ENCODE results near the gene PNMA1.

- TF ChIP-seq CTCF (IDR thresholded peaks at IDR 0.05 in 2 of 3, conservative IDR thresholded peaks at IDR 0.05 in 1 of 3; ENCODE audit: borderline replicate concordance in 1 of 3, insufficient read depth in 1 of 3, low read depth in 2 of 3, low read length in 2 of 3) (no peak), ELF1 (IDR thresholded peaks at IDR 0.05; ENCODE audit: borderline replicate concordance, low read depth) (no peak), SP1 (IDR thresholded peaks at IDR 0.05; ENCODE audit: low read depth) (no peak), CEBPB (IDR thresholded peaks at IDR 0.05; ENCODE audit: low read depth) (no peak), REST (IDR thresholded peaks at IDR 0.05; ENCODE audit: low read depth) (no peak), POLR2A (IDR thresholded peaks at IDR 0.05; ENCODE audit: borderline replicate concordance, extremely low read depth, insufficient read depth, insufficient read length) (no peak), EZH2 (IDR thresholded peaks at IDR 0.05) (no peak), MAX (IDR thresholded peaks at IDR 0.05) (no peak), EZH2phosphoT487 (IDR thresholded peaks at IDR 0.05; ENCODE audit: borderline replicate concordance) (no peak), RAD21 (IDR thresholded peaks at IDR 0.05; ENCODE audit: low read depth) (no peak), YY1 (IDR thresholded peaks at IDR 0.05; ENCODE audit: extremely low read depth, insufficient replicate concordance, low read depth, low read length) (no peak), TCF7L2 (IDR thresholded peaks at IDR 0.05; ENCODE audit: borderline replicate concordance, extremely low read depth, insufficient read depth, insufficient read length) (no peak), POLR2AphosphoS5 (IDR thresholded peaks at IDR 0.05; ENCODE audit: low read depth, low read length) (no peak), EGR1 (IDR thresholded peaks at IDR 0.05; ENCODE audit: low read depth) (no peak)
Observed at GRCh38 chr14:73665130-73665529, 49.1 kb downstream of the PNMA1 start.

All from HCT116 (cell line).